ENCODE data around the gene HEMGN.

The HEMGN gene

GRCh38 chr9:97925497-97926334, 12.3 kb downstream of the HEMGN start:
- no peak for DNase-seq

DNA sequence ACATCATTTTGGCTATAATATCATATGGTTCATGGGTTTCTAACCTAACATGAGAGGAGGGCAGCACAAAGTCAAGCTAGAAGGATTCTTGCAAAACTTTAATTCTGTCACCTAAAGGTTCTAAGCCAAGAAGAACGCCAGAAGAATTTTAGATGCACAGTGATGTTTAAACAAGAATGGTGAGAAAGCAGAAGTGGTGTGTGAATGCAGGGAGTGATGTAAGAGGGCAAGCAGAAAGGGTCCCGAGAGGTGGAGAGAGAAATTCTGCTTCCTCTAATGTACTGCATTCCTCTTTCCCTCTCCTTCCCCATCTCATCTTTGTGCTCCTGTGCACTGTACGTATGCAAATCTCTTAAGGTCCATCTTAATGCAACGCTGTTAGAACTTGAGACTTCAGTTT, 13.6 kb downstream of the HEMGN start:
- DNase-seq = no peak

DNA sequence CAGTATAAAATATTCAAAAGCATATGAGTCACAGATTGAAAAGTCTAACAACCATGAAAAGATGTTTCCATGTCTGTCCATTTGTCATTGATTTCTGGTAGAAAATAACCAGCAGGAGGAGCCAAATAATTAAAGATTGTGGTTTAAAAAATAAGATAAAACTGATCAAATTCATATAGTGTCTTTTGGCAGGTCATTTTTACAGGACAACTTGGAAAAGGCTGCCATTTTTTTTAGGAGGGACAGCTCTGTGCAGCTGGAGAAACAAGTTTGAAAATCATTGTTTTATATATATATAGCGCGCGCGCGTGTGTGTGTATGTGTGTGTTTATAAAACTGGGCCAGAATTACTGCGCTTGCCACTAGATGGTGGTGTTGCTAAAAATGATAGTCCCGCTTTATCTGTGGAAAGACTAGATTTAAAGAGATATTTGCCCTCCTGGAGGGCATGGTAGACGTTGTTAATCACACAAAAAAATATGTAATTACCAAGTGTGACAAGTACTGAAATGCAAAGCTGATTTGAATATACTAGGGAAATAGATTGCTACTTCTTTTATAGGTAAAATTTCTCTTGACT, 14.4 kb downstream of the HEMGN start:
- peak; percentile 68 to 71 for DNase-seq

- peak; percentile 95 for DNase-seq
Observed at GRCh38 chr9:97921959-97922724, 15.8 kb downstream of the HEMGN start, which contains the start of gene TRMO. Gene TRMO (minus strand): TSS chr9:97922500. CDS start chr9:97922493, 7 bp downstream.

GRCh38 chr9:97919217-97919813, 18.7 kb downstream of the HEMGN start:
- DNase-seq = no peak

DNA sequence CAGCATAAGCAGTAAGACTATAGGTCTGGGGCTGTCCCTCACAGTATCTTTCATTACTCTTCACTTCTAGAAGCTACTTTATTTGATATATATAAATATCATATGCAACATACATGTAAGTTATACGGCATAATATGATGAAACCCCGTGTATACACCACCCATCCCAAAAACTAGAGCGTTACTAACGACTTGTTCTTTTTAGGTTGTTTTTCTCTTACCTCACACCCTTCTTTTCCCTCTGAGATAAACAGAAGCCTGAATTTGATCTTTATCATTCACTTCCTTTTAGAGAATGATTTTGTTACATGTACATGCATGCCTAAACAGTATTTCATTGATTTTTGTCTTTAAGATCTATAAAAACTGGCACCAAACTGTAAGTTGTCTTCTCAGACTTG, 19.4 kb downstream of the HEMGN start:
- no peak for DNase-seq

GRCh38 chr9:97911970-97912369, 26.0 kb downstream of the HEMGN start:
- no peak for DNase-seq

GRCh38 chr9:97911528-97911927, 26.4 kb downstream of the HEMGN start:
- no peak for DNase-seq

GRCh38 chr9:97910357-97910756, 27.6 kb downstream of the HEMGN start:
- DNase-seq = no peak

DNA sequence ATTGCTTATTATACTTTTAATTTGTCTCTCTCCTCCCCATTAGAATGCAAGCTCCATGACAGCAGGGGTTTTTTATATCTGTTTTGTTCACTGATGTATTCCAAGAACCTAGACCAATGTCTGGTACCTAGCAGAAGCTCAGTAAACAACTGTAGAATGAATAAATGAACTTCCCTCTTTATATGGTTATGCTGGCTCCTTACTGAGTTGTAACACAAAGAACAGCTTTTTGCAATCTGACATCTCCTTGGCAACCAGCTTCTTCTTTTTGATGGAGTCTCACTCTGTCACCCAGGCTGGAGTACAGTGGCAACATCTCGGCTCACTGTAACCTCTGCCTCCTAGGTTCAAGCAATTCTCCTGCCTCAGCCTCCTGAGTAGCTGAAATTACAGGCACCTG, 29.3 kb downstream of the HEMGN start:
- DNase-seq = no peak

GRCh38 chr9:97907632-97908031, 30.3 kb downstream of the HEMGN start:
- DNase-seq = no peak

DNA sequence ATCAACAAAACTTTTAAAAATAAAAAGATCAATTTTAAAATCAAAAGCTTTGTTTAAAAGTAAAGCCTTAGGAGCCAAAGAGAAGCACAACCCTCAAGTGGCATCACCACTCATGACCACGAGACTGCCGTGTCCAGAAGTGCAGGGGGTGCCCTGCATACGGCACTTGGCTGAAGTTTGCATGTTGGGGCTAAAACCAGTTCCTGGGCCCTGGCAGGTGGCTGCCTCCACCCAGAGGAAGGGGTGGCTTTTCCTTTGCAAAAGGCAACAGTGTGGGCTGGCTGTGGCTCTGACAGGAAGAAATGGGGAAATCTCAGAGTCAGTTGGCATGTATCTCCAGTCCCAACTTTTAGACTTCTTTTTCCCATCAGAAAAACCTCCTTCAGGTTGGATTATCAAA, 30.9 kb downstream of the HEMGN start:
- no peak for DNase-seq

DNA sequence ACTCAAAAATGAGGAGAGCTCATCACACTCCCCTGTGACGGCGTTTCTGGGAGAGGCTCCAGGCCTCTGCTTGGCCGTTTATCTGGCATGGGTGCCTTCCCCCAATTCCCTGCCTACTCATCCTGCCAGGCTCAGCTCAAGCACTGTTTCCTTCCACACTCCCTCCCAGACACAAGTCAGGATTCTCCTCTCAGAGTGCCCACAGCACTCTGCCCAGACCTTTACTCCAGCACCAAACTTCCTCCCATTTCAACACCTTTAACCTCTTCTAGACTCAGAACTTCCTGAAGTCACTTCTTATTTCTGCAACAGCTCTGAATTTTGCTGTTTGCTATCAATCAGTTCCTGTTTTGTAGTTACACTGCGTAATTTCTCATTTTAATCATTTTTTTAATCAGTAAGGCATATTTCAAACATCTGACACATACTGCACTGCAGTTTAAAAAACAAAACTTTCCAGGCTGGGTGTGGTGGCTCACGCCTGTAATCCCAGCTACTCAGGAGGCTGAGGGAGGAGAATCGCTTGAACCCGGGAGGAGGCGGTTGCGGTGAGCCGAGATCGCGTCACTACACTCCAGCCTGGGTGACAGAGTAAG, 31.6 kb downstream of the HEMGN start:
- peak; percentile 34 to 42 for DNase-seq

- peak; percentile 36 to 42 for DNase-seq
Observed at GRCh38 chr9:97905228-97905627, 32.7 kb downstream of the HEMGN start.

GRCh38 chr9:97904725-97905124, 33.2 kb downstream of the HEMGN start:
- peak; percentile 18 for DNase-seq

DNA sequence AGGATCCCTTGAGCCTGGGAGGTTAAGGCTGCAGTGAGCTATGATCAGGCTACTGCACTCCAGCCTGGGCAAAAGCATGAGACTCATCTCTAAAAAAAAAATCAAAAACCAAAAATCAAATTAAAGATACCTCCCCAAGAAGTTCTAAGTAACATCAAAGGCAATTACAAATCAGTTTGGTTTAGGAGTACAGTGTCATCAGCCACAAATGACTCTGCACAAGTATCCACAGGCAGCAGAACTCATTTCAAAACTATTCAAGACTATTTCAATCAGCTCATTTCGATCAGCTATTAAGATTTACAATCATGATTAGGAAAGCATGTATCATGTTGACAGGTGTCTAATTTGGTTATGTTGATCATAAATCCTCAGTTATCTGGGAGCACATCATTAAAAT, 34.8 kb downstream of the HEMGN start:
- no peak for DNase-seq

- DNase-seq = no peak
Observed at GRCh38 chr9:97900738-97901565, 37.0 kb downstream of the HEMGN start.

DNA sequence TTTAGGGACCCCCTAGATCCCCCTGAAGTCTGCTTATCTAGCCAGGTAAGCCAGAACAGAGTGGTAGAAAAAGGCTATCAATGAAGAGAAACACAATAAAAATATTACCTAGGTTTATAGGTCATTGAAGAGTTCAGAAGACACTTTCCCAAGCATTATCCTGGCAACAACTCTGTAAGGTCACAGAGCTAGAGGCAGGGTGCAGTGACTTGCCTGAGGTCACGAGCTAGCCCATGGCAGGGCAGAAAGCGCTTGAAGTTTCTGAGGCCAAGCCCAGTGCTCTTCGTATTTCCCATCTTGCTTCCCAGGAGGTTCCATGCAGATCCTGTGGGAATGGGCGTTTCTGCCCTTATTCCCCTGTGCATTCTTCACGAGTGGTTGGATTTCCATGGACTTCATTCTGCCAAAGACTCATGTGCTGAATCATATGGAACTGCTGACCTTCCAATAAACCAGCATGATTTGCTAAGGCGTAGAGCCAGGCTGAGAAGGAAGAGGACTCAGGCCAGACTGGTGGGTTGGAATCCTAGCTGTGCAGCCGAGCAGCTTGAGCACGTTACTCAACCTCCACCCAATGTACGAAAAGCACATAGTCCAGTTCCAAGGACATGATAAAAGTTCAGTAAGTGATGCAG, 37.8 kb downstream of the HEMGN start:
- no peak for DNase-seq

- DNase-seq = peak in 1 of 2 experiments; percentile 9
Observed at GRCh38 chr9:97895695-97896332, 42.2 kb downstream of the HEMGN start.

DNA sequence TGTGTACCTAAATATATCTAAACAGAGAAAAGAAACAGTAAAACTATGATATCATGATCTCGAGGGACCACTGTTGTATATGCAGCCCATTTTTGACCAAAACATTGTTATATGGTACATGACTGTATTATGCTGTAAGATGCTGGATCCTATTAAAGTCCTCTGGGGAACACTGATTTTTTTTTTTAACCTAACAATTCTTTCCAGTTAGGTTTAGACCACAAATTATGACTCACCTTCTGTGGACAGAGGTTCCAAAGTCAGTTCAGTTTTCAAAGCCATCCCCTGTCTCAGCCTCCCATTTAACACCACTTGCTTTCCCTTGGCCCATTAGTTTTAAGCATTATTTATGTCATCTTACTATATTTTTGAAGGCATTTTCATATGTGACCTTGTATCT, 42.8 kb downstream of the HEMGN start:
- DNase-seq = no peak

GRCh38 chr9:97892421-97892820, 45.6 kb downstream of the HEMGN start:
- DNase-seq = no peak

All from activated CD4-positive, alpha-beta T cell treated with anti-CD3 and anti-CD28 coated beads, Interleukin-2, amount 50 U/mL, for 4 hours (primary cell).